Stomach (tissue), 9 donors: ENCODE results near the gene VAPA. TPM values are rescaled to one million over a fixed set of nuclear protein-coding genes. Genes with fewer than 3 reads are reported as not detected.

Source experiments
- DNase-seq, 2 donors: peaks; one replicate each; pipeline versions ENCODE4 v3.0.0 to v3.0.0-alpha.2; 2013 to 2019
- H3K27ac ChIP-seq, 5 donors: fragments of 200-600 bp in 4 of 5; sonication (generic) in 4 of 5; one replicate each; pipeline ENCODE4 v1.5.1; 2013 to 2019; ENCODE audit warnings: mild to moderate bottlenecking in 1 of 5, moderate library complexity in 1 of 5
- H3K27me3 ChIP-seq, 3 donors: fragments of 200-600 bp; sonication (generic); one replicate each; pipeline ENCODE4 v1.5.1; 2017 to 2019; ENCODE audit warnings: mixed run types in 1 of 3
- H3K36me3 ChIP-seq, 4 donors: fragments of 200-600 bp; sonication (generic); 1 replicate in 3 of 4; 2 replicates in 1 of 4; pipeline ENCODE4 v1.5.1; 2016 to 2019
- H3K4me1 ChIP-seq, 4 donors: fragments of 200-600 bp; sonication (generic); one replicate each; pipeline ENCODE4 v1.5.1; 2016 to 2019
- H3K4me3 ChIP-seq, 4 donors: fragments of 200-600 bp; sonication (generic) in 3 of 4; one replicate each; pipeline ENCODE4 v1.5.1; 2016 to 2019; ENCODE audit warnings: mild to moderate bottlenecking in 1 of 4
- H3K9me3 ChIP-seq, 4 donors: fragments of 200-600 bp; sonication (generic); one replicate each; pipeline ENCODE4 v1.5.1; 2016 to 2019
- CTCF ChIP-seq, 7 experiments: fragments of 450-650 bp in 4 of 7; fragments of 200-600 bp in 3 of 7; sonication (generic) in 3 of 7; IDR thresholded peaks; one replicate each; pipeline ENCODE4 v1.5.1; 2016 to 2019; ENCODE audit warnings: antibody characterized with exemption in 7 of 7, control low read depth in 2 of 7, mild to moderate bottlenecking in 1 of 7
- EP300 ChIP-seq: sonication (generic); formaldehyde crosslinking; IDR thresholded peaks from one replicate; pipeline ENCODE4 v1.6.1; 2017; ENCODE audit warnings: antibody characterized with exemption
- POLR2A ChIP-seq, 4 donors: fragments of 450-650 bp; IDR thresholded peaks; one replicate each; pipeline ENCODE4 v1.6.1; 2016; ENCODE audit warnings: antibody characterized with exemption in 4 of 4, control low read depth in 2 of 4, mild to moderate bottlenecking in 1 of 4, moderate library complexity in 1 of 4
- POLR2AphosphoS5 ChIP-seq, 3 donors: sonication (generic); formaldehyde crosslinking; IDR thresholded peaks; one replicate each; pipeline ENCODE4 v1.6.1; 2016; ENCODE audit warnings: antibody characterized with exemption in 3 of 3
- WGBS, 5 donors: extraction: QIAGEN DNeasy Blood & Tissue Kit in 3 of 5; methylation state at CpG; one replicate each; pipeline versions ENCODE4 v1.1.5 to v1.1.7; 2013 to 2018; 5-methylcytosine and 5-hydroxymethylcytosine counted together
- intact Hi-C: fragments of 100-400 bp; cut with DNase I; formaldehyde crosslinking; loops from one replicate; pipeline ENCODE4 v1.15.1; 2023; ENCODE audit warnings: low total_unique reads
- polyA plus RNA-seq, 3 donors: library from polyadenylated mRNA; stranded (reverse); fragments of 200-250 nt; gene quantifications; one replicate each; pipeline ENCODE4 v1.2.3, GENCODE V29; 2013
- total RNA-seq, 5 donors: library from RNA; depleted of rRNA; stranded (reverse); fragments of >200 nt; gene quantifications; one replicate each; pipeline versions ENCODE4 v1.1.0 to v1.2.3, GENCODE V29; 2014 to 2016
- donor health status: healthy with polysubstance abuse.
- donor health status: Bipolar disorder and iron deficiency.
- donor health status: healthy.

Gene VAPA
- total and polyA plus RNA-seq, 8 donors, result 113 to 822 (median 169) TPM

- TF ChIP-seq POLR2A (IDR thresholded peaks at IDR 0.05), result no peak
- TF ChIP-seq EP300, result no peak
- TF ChIP-seq POLR2AphosphoS5 (IDR thresholded peaks at IDR 0.05), result no peak
- no peak for TF ChIP-seq CTCF (IDR thresholded peaks at IDR 0.05)
- peaks cover 0 to 24% (median 0%) of the 10 kb centered on the region in 3 donors for H3K27me3 ChIP-seq
- no peak overlapping the region for H3K27ac ChIP-seq
- no peaks in the 10 kb centered on the region for H3K36me3 ChIP-seq
- no peaks in the 10 kb centered on the region for H3K9me3 ChIP-seq
- intact Hi-C loops, result no loop called here
- peaks cover 0 to 13% (median 2%) of the 10 kb centered on the region in 4 donors for H3K4me1 ChIP-seq
- 57 to 76% (median 62%) methylated on average over 31 of the region's 31 CpGs for WGBS, 5 donors
- H3K4me3 ChIP-seq, result no peak overlapping the region
- DNase-seq, result no peak
Measured at GRCh38 chr18:9968081-9968848, 54.4 kb downstream of the VAPA start.

- Histone ChIP-seq H3K4me1 (peaks cover 0 to 13% (median 2%) of the 10 kb centered on the region in 4 donors), H3K9me3 (no peaks in the 10 kb centered on the region), H3K36me3 (no peaks in the 10 kb centered on the region), H3K4me3 (no peak overlapping the region), H3K27me3 (peaks cover 0 to 24% (median 0%) of the 10 kb centered on the region in 3 donors), H3K27ac (no peak overlapping the region)
- no peak for TF ChIP-seq CTCF (IDR thresholded peaks at IDR 0.05)
- no peak for TF ChIP-seq POLR2A (IDR thresholded peaks at IDR 0.05)
- TF ChIP-seq EP300, result no peak
- TF ChIP-seq POLR2AphosphoS5 (IDR thresholded peaks at IDR 0.05), result no peak
- WGBS, 5 donors, result 64 to 78% (median 75%) methylated on average over 14 of the region's 14 CpGs
- intact Hi-C loops, result no loop called here
- DNase-seq, result no peak
Measured at GRCh38 chr18:9969247-9969646, 55.4 kb downstream of the VAPA start.

GRCh38 chr18:9971313-9971920 is 57.6 kb downstream of the VAPA start:
- no peak overlapping the region for H3K4me3 ChIP-seq
- peaks cover 0 to 8% (median 2%) of the 10 kb centered on the region in 4 donors for H3K4me1 ChIP-seq
- H3K27ac ChIP-seq, result no peak overlapping the region
- H3K27me3 ChIP-seq, result peaks cover 0 to 24% (median 0%) of the 10 kb centered on the region in 3 donors
- intact Hi-C loops, result loop anchor here (5.0 kb wide), 1 partner anchor 551 kb away; no protein-coding TSS in a partner anchor
- H3K9me3 ChIP-seq, result peaks cover 0 to 14% (median 9%) of the 10 kb centered on the region in 4 donors
- WGBS, 5 donors, result 1 to 8% (median 4%) methylated on average over 4 of the region's 4 CpGs
- H3K36me3 ChIP-seq, result no peaks in the 10 kb centered on the region
- TF ChIP-seq EP300, result no peak
- TF ChIP-seq POLR2AphosphoS5 (IDR thresholded peaks at IDR 0.05), result peak in 1 of 3 donors; percentile 61
- no peak for TF ChIP-seq POLR2A (IDR thresholded peaks at IDR 0.05)
- peak in 6 of 7 experiments; percentile 13 to 89 (median 78) for TF ChIP-seq CTCF (IDR thresholded peaks at IDR 0.05)
- DNase-seq, result peak; percentile 84 to 92

GRCh38 chr18:9973470-9973869 is 59.7 kb downstream of the VAPA start:
- DNase-seq, result no peak
- H3K4me1 ChIP-seq, result peaks cover 0 to 8% (median 2%) of the 10 kb centered on the region in 4 donors
- TF ChIP-seq EP300 (no peak), CTCF (IDR thresholded peaks at IDR 0.05) (no peak), POLR2AphosphoS5 (IDR thresholded peaks at IDR 0.05) (no peak), POLR2A (IDR thresholded peaks at IDR 0.05) (no peak)
- 72 to 94% (median 93%) methylated on average over 4 of the region's 4 CpGs for WGBS, 5 donors
- no peak overlapping the region for H3K4me3 ChIP-seq
- H3K36me3 ChIP-seq, result no peaks in the 10 kb centered on the region
- H3K27me3 ChIP-seq, result peaks cover 0 to 16% (median 0%) of the 10 kb centered on the region in 3 donors
- H3K27ac ChIP-seq, result no peak overlapping the region
- H3K9me3 ChIP-seq, result peaks cover 0 to 19% (median 11%) of the 10 kb centered on the region in 4 donors
- intact Hi-C loops, result loop anchor here (5.0 kb wide), 1 partner anchor 549 kb away; no protein-coding TSS in a partner anchor
